CD1c-positive myeloid dendritic cell (primary cell): Measurements from ENCODE around the gene RTN4R.
"Not testable (repeated sequence)": the region's sequence is repeated elsewhere in the genome, so short reads cannot be mapped to it uniquely, and the experiment has no call there.

ENCODE experiments used
- DNase-seq: peaks from one replicate; pipeline ENCODE4 v3.0.0-alpha.2; 2016; ENCODE audit errors: extremely low spot score

RTN4R gene

DNA sequence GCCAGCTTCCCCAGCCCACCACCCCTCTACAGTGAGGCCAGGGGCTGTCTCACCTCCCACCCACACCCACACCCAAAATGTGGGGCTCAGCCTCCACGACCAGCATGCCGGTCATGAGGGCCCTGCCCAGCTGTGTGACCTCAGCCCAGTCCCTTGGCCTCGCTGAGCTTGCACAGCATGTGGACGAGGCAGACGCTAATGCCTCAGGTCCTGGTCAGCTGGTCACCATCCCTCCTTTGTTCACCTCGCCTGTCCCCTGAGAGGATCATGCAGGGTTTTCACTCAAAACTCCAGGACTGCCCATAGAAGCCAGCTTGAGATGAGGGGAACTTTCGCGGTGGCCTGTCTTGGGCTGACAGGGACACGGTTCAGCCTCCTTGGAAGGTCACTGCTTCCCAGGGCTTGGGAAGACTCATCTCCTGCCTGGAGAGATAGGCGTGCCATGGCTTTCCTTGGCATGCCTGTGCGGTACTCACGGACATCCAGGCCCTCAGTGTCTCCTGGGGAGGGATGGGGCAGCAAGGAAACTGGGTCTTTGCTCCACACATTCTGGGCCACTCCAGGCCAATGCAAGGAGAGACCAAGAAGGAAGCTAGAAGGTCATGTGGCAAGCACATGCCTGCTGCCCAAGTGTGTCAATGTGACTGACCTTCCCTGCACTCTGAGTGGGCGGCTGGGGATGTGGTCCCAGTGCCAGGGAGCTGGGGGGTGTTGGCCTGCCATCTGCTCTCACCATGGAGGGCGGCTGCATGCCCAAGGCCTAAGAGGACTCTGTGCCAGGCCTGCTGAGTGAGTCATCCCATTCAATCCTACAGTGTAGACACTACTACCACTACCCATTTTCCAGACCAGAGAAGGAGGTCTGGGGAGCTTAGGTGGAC, 3.2 kb upstream of the RTN4R start:
- DNase-seq, result peak; percentile 44

DNA sequence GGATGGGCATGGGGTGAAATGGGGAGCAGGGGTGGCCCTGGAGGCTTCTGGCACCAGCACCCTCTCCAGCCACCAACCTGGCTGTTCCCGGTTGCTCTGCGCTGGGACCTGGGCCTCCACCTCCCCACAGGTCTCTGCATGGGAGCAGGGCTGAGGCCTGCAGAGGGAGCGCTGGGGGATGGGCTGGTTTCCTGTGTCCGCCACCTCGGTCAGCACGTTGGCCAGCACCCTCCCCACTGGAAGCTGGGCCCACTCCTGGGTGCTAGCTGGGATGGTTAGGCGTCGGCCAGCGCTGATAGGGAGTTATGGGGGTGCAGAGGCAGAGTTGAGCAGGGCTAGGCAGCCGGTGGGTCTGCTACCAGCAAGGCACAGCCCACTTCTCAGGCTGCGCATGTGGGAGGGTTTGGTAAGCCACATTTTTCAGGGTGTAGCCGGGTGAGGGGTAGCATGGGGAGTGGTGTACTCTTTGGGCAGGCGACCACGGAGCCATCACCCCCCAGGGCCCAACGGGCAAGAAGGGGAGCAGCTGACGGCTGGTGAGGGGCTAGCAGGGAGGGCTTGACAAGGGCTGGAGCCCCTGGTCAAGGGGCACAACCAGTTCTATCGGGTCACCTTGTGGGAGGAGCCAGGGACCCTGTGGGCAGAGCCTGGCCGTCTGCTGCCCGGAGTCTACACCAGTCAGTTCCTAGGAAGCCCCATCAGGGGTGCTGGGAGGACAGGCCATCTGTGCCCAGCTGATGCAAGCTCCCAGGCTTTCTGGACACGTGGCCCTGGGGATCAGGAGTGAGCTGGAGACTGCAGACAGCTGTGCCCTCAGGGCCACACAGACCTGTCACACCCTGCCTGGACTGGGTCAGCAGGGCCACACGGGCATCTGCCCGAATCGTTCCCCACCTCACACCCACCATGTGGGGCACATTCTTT, 2.3 kb upstream of the RTN4R start:
- DNase-seq, result not testable (repeated sequence)

DNA sequence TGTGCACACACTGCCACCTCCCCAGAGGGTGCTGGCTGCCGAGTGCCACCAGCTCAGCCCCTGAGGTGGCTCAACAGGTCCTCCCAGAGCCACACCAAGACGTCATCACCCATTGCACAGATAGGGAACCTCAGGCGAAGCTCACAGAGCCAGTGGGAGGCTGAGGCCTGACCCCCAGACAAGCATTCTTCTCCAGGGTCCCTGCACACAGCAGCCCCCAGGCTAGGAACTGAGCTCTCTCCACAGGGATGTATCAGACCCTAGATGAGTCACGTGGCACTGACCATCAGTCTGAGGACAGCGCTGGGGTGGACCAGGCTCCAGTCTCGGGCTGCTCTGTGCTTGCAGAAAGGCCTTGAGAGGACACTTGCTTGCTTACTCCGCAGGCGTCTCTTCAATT, 1.6 kb upstream of the RTN4R start:
- not testable (repeated sequence) for DNase-seq

DNA sequence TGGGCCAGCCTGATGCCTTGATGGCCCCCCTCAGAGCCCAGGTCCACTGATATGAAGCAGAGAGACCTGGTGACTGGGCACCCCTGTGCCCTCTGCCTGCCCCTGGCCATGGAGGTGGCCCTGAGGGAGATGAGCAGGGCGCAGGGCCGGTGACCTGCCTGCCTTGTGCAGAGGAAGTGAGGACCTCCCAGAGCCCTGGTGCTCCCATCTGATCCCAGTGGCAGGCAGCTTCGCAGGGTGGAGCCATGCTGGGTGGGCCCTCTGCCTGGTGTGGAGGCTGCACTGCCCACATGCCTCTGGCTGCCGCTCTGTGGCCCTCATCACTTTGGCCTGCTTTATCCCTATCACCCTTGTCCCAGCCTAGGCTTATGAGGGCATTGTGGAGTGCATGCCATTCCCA, 1.1 kb upstream of the RTN4R start:
- not testable (repeated sequence) for DNase-seq

GRCh38 chr22:20267441-20268278, 458 bp downstream of the RTN4R start:
- no peak for DNase-seq

DNA sequence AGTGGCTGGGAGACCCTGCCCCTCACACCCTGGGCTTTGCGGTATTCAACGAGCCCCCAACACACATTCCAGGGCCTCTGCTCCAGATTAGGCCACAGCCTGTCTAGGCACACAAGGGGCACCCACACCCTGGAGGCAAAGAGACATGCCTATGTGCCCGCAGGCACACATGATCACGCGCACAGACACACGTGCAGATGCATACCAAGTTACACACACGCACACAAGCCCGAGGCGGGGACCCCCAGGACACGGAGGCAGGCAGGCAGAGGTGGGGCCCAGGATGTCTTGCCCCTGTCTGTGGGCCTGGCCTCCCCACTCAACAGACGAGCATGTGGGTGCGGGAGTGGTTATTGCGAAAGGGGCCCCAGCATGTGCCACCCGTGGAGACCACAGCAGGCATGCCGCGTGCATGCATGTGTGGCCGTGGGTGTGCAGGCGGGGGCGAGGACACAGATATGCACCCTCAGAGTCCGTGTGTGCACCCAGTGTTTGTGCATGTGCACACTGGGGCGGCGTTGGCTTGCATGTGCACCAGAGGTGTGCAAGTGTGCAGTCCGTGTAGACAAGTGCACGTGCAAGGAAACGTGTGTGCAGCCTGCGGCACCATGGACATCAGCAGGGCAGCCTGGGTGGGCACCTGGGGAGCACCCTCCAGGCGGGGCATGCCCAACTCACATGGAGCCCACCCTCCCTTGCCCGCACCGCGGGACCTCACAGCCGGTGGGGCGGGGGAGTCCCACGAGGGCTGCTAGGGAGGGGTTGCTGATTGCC, 1.3 kb downstream of the RTN4R start:
- not testable (repeated sequence) for DNase-seq

DNA sequence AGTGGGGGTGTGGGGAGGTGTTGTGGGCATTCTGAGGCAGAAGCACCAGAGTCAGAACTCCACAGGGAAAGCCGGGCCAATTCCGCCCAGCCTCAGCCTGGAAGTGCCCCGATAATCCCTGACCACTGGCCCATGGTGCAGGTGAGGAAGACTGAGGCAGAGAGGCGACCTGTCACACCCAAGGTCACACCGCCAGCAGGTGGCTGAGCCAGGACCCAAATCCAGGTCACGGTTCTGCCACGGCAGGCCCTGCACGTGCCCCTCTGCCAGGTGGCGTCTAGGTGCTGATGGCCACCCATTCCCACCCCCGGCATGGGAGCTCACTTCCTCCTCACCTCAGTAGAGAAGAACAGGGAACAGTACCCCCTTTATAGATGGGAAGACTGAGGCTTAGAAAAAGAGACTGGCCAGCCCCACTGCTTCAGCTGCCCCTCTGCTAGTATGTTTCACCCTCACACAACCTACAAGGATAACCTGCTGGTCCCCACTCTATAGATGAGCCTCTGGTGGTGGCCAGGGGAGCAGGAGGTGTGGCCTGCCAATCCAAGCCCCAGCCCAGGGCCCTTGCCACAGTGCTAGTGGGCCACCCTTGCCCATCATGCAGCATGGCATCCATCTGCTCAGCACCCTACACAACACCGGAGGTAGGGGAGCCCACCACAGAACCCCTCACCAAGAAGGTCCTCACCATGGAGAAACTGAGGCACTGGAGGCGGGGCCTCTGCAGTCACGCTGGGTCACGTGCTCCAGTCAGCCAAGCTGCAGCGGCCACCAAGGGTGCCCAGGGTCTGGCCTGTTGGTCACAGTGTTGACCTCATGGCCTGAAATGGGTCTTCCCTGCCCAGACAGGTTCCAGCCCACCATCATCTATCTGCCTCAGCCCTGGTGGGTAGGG, 2.1 kb downstream of the RTN4R start:
- not testable (repeated sequence) for DNase-seq

DNA sequence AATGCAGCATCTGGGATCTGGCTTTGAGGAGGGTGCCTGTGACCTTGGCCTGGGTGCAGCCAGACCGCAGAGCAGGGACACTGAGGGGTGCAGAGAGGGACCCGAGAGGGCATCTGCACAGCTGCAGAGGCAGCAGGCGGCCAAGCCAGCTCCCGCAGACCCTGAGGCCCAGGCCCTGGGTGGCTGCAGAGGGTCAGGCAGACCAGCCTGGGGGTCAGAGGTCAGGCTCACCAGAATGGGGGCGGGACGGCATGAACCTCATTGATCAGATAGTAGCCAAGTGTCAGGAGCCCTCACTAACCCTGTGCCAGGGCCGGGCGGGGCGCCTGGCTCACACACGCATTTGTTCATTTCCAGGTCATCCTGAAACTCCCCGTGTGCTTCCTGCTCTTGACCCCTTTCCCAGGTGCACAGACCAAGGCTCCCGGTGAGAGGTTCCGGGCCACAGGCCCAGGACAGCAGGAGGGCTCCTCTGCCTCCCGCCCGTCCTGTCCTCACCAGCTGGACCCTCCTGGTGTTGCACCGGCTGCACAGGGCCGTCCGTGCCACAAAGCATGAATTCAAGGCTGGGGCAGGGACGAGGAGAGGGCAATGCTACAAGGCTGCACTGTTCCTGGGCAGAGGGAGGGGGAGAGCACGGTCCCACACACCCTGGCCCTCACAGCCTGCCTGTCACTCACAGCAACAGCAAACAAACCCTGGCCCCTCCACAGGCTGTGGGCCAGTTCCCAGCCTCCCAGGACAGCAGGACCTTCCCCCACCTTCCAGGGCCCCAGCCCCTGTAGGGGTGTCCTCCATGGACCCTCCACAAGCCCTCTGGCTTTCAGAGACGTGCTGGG, 3.3 kb downstream of the RTN4R start:
- no peak for DNase-seq

DNA sequence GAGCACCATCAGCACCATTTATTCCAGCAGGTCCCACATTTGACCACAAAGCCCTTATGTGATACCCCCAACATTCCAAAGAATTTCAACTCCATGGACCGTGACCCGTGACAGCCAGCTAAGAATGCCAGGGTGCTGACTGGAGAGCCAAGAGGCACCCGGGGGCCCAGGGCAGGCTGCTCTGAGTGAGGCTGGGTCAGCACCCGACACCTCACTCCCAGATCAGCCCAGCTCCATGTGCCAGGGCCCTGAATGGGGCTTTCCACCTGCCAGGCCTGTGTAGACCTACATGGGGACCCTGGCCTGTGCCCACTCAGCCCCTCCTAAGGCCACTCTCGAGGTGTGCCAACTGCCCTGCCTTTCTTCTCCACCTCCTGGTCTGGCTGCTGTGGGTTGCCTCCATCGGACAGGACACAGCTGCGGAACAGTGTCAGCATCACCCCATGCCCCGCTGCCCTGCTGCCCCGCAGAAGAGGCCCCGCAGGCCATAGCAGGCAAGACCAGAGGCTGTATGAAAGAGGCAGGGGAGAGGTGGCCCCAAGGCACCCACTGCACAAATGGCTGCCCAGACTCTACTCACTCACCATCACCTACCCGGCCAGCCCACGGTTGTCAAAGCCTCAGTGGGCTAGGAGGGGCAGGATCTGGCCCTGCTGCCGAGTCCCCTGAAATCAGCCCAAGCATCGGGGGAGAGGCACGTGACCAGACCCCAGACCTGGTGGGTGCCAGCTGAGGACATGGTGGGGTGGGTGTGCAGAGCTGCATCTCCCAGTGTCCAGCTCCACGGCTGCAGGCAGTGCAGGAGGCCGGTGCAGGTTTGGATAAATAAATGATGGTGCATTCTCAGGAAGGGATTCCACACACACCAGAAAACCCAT, 4.5 kb downstream of the RTN4R start:
- not testable (repeated sequence) for DNase-seq

DNA sequence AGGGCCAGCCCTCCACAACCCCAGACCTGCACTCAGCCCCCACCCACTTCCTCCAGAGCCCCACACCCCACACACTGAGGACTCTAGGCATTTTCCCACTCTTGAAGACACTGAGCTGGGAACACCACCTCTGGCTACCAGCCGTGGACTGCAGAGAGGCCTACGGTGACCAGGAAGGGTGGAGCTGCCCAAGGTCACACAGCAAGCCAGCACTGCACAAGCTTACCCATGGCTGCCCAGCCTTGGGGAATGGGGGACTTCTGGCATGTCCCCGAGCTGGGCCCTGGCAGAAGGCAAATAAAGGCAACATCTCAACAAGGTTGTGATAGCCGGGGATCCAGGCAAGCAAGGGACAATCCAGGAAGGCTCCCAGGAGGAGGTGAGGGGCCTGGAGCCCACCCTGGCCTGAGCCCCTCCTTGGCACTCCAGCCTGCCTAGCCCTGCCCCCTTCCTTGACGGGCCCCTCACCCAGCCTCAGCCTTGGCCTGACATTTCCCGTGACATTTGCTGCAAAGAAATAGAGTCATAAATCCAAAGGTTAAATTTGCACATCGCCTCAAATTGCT, 5.5 kb downstream of the RTN4R start:
- DNase-seq, result no peak

DNA sequence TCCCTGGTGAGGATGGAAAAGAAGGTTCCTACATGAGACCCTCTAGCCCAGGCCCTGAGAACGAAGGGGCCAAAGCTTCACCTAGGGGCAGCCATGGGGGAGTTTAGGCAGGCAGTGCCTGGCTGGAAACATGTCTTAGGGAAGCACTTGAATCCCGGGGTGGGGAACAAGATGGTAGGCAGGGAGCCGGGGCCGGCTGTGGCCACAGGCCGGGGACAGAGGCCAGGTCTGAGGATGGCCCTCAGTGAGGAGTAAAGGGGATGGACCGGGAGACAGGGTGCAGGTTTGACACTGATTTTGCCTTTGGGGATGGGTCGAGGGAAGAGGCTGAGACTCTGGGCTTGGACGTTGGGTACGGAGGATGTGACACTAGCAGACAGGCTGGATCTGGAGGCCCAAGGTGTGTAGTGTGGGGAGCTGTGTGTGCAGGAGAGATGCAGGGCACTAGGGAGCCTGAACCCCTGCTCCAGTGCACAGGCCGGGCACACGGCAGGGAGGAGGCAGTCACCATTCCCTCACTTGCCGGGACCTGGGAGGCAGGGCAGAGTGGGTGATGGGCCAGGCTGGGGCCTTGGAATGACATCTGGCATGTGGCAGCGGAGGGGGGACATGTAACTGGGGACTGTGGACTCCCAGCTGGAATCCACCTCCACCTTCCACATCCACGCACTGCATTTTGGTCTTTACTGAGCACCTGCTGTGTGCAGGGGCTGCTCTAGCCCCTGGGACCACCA, 6.1 kb downstream of the RTN4R start:
- no peak for DNase-seq

DNA sequence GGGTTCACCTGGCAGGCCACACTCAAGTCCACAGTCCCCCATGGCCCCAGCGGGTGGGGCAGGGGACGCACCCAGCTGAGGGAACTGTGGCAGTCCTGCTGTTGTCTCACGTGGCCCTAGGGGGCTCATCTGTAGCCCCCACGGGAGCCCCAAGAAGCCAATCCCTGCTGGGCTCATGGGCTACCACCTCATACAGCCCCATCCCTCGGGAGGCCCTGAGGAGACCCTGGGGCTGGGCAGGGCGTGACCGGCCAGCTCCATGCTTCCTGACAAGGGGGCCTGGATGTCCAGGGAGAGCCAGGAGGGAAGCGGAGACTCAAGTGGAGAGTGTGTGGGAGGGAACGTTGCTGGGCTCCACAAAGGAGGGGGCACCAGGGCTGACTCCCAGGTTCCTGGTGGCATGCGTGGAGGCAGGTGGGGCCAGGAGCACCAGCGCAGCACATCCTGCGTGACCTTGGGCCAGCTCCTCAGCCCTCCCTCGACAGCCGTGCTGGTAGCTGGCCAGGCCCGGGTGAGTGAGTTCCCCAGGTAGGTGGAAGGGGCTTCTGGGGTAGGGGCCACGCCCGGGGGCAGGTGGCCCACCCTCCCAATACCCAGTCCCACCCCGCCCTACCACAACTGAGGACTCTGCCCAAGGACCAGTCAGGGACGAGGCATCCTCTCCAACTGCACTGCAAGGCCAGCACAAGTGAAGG, 7.9 kb downstream of the RTN4R start:
- no peak for DNase-seq

DNA sequence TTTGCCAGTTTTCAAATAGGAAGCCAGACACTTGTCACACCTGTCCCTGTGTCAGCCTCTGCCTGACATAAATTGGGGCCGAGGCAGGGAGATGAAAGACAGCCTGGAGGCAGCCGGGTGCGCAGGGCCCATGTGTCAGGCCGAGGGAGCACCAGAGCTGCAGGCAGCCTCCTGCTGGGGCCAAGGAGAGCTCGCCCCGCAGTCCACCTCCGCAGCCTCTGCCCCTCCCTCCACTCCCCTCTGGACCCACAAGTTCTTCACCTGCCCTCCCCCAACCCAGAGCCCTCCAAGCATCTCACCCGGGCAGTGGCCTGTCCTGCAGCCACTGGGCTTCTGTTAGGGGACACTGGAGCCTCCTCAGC, 8.8 kb downstream of the RTN4R start:
- no peak for DNase-seq

- DNase-seq, result no peak
Measured at GRCh38 chr22:20258584-20259326, 9.4 kb downstream of the RTN4R start.

- DNase-seq, result no peak
Measured at GRCh38 chr22:20258021-20258299, 10.2 kb downstream of the RTN4R start.
